Putamen (tissue), 1 donor: Measurements from ENCODE around the gene TRIM46.
A peak's percentile ranks its signal among the peaks of the same experiment; 100 is the strongest.

Experiments used
- DNase-seq: peaks from one replicate; pipeline ENCODE4 v3.0.0-alpha.2; 2016; ENCODE audit warnings: low spot score

Gene TRIM46

DNA sequence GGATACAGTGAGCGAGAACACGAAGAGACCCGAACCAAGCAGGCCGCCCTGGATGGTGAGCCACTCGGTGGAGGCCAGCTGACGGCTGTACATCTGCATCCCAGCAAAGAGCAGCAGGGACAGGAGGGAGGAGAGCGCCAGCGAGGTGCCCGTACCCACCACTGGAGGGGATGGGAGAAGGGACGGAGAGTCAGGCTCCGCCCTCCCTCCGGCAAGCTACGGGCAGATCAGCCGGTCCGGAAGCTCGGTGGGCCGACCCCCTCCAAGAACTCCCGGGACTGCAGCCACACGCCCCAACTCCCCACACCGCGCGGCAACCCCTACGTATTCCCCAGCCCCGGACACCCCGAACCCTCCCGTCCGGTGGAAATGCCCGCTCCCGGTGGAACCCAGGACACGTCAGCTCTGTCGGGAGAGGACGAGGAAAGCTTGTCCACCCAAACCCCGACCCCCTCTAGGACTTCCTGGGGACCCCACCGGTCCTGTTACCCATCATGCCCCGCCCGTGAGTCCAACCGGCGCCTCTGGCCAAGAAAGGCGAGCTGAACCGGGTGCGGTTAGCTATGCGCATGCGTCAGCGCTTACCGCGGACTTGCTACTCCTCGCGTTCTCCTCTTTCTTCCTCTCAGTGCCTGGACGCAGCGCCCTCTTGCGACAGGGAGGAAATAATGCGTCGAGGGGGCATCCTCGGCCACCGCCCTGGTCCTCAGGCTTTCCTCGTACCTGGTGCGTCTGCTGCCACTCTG lies 744 bp upstream of the TRIM46 start, which contains the start of gene KRTCAP2:
KRTCAP2 (minus strand) TSS at position 573 of the 746 bp plus-strand sequence; CDS start at position 493, 80 bp downstream.
- peak; percentile 95 for DNase-seq

DNA sequence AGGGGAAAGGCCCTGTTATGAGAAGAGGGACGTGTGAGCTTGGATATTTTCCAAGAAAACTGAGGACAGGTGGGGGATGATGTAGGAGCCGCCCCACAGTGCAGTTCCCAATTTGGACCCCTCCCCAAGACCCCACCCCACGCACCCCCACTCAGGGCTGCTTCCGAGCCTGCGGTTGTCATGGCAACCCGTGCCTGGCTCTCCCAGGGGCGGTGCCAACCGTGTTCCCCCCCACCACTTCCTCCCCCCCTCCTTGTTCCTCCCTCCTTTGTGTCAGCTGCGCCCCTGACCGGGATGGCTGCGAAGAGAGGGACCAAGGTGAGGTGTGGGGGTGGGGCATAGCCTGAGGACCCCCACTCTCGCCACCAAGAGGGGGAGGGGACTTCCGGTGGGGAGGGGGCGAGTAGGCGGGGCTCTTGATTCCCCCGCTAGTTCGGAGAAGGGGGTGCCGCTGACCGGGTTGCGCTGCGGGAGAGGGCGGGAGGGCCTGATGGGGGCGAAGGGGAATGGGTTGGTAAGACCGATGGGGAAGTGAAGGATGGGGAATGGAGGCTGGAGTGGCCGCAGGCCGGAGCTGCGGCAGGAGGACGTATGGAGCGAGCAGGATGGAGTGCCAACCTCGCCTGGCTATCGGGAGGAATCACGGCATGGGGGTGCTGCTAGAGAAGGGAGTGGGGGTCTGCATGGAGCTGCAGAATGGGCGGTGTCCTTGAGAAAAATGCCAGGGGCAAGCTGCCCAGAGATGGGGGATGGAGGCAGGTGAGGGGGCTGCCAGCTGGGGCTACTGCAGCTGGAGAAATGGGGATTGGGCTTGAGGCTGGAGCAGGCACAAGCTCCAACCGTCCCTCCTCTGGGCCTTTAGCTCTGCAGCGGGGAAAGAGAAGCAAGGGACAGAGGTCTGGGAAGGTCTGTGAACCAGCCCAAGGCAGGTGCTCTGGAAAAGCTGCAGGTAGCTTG lies 953 bp downstream of the TRIM46 start:
- DNase-seq = peak; percentile 55

- no peak for DNase-seq
Measured at GRCh38 chr1:155175281-155175926, 1.8 kb downstream of the TRIM46 start.

- DNase-seq = no peak
Measured at GRCh38 chr1:155175927-155176371, 2.3 kb downstream of the TRIM46 start.

GRCh38 chr1:155176544-155177071 lies 3.0 kb downstream of the TRIM46 start:
- DNase-seq = peak; percentile 76

- DNase-seq = no peak
Measured at GRCh38 chr1:155177192-155177917, 3.7 kb downstream of the TRIM46 start.

DNA sequence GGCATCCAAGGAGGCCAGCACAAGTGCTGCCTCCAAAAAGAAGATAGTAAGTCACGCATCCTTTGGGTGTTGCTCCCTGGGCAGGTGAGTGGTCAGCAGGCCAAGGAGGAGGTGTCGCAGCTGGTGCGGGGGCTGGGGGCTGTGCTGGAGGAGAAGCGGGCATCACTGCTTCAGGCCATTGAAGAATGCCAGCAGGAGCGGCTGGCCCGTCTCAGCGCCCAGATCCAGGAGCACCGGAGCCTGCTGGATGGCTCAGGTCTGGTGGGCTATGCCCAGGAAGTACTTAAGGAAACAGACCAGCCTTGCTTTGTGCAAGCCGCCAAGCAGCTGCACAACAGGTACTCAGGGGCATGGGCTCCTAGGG lies 4.3 kb downstream of the TRIM46 start:
- no peak for DNase-seq

GRCh38 chr1:155178441-155179111 lies 4.9 kb downstream of the TRIM46 start:
- DNase-seq = no peak

DNA sequence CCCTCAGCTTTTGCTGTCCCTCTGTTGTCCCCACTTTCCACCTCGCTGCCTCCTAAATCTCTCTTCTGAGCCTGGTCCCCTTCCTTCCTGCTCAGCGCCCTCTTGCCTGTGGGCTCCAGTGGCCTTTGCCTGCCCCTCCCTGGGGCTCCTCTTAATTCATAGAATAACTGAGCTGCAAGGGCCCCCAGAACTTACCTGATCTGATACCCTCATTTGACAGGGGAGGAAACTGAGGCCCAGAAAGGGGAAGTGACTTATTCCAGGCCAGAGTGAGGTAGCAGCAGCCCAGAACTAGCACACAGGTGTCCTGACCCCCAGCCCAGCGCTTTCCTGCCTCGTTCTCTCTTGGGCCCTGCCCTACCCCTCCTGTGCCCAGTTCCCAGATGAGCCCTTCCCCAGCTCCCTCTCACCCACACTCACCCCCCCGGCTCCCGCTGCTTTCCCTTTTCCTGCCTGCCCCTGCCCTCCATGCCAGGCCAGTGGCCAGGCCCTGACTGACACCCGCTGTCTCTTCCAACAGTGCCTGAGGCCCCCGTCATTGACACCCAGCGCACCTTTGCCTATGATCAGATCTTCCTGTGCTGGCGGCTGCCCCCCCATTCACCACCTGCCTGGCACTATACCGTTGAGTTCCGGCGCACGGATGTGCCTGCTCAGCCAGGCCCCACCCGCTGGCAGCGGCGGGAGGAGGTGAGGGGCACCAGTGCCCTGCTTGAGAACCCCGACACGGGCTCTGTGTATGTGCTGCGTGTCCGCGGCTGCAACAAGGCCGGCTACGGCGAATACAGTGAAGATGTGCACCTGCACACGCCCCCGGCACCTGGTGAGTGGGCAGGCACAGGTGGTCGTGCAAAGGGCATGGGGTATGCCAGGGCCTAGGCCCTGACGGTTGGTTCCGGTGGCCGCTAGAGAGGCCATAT lies 5.7 kb downstream of the TRIM46 start:
- no peak for DNase-seq

GRCh38 chr1:155181371-155182051 lies 7.9 kb downstream of the TRIM46 start:
- no peak for DNase-seq

- DNase-seq = no peak
Measured at GRCh38 chr1:155182052-155182550, 8.5 kb downstream of the TRIM46 start.

GRCh38 chr1:155183775-155184221 lies 10.1 kb downstream of the TRIM46 start:
- no peak for DNase-seq

- DNase-seq = no peak
Measured at GRCh38 chr1:155184351-155184811, 10.7 kb downstream of the TRIM46 start.

DNA sequence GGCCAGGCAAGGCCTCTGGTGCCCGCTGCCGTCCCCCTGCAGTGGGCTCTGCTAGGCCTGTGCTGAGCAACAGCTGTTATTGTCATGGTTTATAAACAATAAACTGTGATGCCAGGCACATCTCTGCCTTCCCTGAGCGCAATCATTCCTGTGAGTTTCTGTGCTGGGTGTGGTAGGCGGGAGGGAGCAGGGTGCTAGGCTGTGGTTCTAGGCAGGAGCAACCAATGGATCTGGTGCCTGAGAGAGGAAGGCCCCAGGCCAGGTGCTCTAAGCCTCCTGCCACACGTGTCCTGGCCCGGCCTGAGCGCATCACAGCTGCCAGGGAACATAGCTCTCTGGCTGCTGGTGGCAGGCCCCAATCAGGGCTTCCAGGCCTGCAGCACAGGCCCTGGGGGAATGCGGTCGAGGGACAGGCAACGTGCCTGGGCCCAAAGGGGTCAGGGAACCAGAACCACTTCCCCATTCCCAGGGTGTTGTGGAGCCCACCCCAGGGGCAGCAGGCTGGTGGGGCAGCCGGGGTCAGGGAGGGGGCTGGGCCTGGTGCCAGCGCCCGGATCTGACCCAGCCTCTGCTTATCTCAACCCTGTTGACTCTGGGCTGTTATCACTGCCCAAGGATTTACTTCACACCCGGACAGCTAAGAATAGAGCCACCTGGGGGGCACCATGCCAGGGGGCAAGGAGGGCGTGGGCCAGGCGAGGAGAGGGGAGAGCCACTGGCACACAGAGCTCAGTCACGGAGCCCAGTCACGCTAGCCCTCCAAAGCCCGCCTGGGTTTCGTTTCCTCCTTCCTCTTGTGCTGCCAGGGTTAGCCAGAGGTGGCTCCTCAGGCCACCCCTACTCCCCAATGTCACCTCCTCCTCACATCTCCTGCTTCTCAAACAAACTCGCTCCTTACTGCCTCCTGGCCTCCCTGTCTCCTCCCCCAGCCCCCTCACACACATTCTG lies 11.5 kb downstream of the TRIM46 start:
- no peak for DNase-seq

DNA sequence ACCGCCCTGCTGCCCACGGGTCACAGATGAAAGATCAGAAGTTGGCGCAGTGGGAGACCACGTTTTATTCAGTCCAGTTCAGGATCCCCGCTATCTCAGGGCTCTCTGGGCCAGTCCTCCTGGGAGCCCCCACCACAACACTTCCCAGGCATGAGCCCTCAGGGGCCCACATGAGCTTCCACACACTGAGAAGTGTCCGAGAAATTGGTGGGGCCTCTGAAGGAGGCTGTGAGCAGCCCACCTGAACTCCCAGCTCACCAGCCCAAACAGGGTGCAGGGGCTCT lies 12.1 kb downstream of the TRIM46 start:
- no peak for DNase-seq

DNA sequence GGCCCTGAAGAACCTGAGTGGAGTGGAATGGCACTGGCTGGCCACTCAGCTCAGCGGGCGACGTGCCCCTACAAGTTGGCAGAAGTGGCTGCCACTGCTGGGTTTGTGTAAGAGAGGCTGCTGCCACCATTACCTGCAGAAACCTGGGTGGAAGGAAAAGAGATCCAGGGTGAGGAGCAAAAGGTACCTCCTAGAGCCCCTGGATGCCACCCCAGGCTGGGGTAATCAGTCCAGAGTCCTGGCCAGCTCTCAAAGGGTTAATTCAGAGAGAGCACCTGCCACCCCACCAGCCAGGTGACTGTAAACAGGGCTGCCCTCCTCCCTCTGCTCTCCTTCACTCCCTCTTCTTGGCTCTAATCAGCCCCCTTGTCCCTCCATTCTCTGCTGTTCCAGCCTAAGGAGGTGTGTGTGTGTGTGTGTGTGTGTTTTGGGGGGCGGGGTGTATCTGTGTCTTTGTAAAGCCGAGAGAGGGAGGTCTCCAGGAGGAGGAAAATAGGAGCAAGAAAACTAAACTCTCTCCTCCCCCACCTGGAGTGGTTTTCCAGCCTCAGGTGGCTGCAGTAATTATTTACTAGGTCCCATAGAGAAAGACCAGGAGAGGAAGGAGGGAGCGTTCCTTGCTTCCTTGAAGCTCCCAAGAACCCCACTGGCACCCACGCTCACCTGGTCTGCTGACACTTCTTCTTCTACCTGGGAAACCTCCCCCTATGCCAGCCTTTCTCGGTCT lies 12.6 kb downstream of the TRIM46 start:
- no peak for DNase-seq

- no peak for DNase-seq
Measured at GRCh38 chr1:155186794-155187455, 13.3 kb downstream of the TRIM46 start.
